PFSK-1 (cell line): Measurements from ENCODE around the gene USE1.

ENCODE experiments used
- FOXP2 ChIP-seq: optimal IDR thresholded peaks from 2 replicates; pipeline ENCODE3; 2011; ENCODE audit warnings: borderline replicate concordance, control low read depth, inconsistent platforms; ENCODE audit not compliant: insufficient read depth; ENCODE audit errors: extremely low read length, extremely low read depth
- POLR2AphosphoS5 ChIP-seq: IDR thresholded peaks from 2 replicates; pipeline ENCODE4 v1.6.1; 2012; ENCODE audit warnings: low read depth, mild to moderate bottlenecking, control low read depth, low read length, moderate library complexity
- SIN3A ChIP-seq: IDR thresholded peaks from 2 replicates; pipeline ENCODE4 v1.6.1; 2012; ENCODE audit warnings: mild to moderate bottlenecking, low read length, moderate library complexity, borderline replicate concordance; ENCODE audit not compliant: insufficient read depth
- TAF1 ChIP-seq: IDR thresholded peaks from 2 replicates; pipeline ENCODE4 v1.6.1; 2012; ENCODE audit warnings: low read length, control low read depth, borderline replicate concordance; ENCODE audit not compliant: insufficient read depth
- TF ChIP-seq, protein P1 (sequence below), 2 experiments: IDR thresholded peaks; 2 replicates each; pipeline versions ENCODE4 v1.6.1 to v1.8.0; 2011 to 2012; ENCODE audit warnings: low read depth in 2 of 2, low read length in 2 of 2, control low read depth in 1 of 2, inconsistent platforms in 1 of 2, mild to moderate bottlenecking in 1 of 2, moderate library complexity in 1 of 2; ENCODE audit not compliant: insufficient read depth in 1 of 2

The USE1 gene

GRCh38 chr19:17255150-17255621, 40.0 kb downstream of the USE1 start:
- TF ChIP-seq SIN3A (no peak), POLR2AphosphoS5 (no peak), TAF1 (no peak), FOXP2 (no peak)
- TF ChIP-seq, protein P1, sequence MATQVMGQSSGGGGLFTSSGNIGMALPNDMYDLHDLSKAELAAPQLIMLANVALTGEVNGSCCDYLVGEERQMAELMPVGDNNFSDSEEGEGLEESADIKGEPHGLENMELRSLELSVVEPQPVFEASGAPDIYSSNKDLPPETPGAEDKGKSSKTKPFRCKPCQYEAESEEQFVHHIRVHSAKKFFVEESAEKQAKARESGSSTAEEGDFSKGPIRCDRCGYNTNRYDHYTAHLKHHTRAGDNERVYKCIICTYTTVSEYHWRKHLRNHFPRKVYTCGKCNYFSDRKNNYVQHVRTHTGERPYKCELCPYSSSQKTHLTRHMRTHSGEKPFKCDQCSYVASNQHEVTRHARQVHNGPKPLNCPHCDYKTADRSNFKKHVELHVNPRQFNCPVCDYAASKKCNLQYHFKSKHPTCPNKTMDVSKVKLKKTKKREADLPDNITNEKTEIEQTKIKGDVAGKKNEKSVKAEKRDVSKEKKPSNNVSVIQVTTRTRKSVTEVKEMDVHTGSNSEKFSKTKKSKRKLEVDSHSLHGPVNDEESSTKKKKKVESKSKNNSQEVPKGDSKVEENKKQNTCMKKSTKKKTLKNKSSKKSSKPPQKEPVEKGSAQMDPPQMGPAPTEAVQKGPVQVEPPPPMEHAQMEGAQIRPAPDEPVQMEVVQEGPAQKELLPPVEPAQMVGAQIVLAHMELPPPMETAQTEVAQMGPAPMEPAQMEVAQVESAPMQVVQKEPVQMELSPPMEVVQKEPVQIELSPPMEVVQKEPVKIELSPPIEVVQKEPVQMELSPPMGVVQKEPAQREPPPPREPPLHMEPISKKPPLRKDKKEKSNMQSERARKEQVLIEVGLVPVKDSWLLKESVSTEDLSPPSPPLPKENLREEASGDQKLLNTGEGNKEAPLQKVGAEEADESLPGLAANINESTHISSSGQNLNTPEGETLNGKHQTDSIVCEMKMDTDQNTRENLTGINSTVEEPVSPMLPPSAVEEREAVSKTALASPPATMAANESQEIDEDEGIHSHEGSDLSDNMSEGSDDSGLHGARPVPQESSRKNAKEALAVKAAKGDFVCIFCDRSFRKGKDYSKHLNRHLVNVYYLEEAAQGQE (IDR thresholded peaks at IDR 0.05; ENCODE audit: insufficient read depth in 1 of 2, low read depth in 2 of 2, low read length in 2 of 2): no peak

DNA sequence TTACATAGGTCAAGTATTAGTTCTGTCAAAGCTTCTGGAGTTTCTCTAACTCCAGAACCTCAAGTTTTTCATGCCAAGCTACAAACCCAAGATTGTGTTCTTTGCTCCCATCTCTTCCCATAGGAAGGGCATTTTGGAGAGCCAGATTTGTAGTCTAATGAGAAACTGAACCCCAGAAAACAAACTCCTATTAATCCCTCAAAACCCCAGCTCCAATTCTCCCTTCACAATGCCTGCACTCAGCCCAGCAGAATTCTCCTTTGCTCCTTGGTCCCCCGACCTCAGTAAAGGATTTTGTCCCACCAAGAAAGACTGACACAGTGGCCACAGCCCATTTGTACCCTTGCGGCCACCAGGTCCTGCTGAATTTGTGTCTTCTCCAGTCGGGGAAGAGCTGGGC, 41.0 kb downstream of the USE1 start:
- TF ChIP-seq FOXP2: no peak
- TF ChIP-seq SIN3A: no peak
- TF ChIP-seq, protein P1 (IDR thresholded peaks at IDR 0.05; ENCODE audit: insufficient read depth in 1 of 2, low read depth in 2 of 2, low read length in 2 of 2): no peak
- TF ChIP-seq POLR2AphosphoS5: no peak
- TF ChIP-seq TAF1: no peak

DNA sequence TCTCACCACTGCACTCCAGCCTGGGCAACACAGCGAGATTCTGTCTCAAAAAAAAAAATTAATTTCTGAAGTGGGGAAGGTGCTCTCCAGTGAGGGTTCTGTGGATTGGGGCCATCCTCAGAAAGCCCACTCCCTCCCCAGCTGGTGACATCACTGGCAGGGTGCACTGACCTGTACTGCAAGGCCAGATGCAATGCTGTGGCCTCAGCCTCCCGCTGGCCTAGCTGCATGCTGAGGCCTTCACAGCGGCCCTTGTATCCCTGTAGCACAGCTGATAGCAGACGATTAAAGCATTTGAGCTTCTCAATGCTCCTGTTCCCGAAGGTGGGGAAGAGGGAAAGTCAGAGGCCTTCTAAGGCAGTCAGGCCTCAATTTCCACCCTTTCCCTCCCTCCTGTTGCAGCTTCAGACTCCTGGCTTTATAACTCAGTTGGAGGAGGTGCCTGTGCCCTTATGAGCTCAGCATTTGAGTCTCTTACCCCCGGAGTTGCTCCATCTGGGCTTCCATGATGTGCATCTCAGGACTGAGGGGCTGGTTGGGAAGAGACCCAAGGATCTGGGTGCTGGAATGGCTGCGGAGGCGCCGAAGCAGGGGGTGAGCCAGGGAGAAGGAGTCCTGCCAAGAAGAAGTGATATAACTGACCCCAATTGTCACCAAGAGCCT, 44.1 kb downstream of the USE1 start:
- TF ChIP-seq FOXP2: no peak
- TF ChIP-seq SIN3A: no peak
- TF ChIP-seq POLR2AphosphoS5: no peak
- TF ChIP-seq, protein P1 (IDR thresholded peaks at IDR 0.05; ENCODE audit: insufficient read depth in 1 of 2, low read depth in 2 of 2, low read length in 2 of 2): no peak
- no peak for TF ChIP-seq TAF1

GRCh38 chr19:17259934-17260333, 44.8 kb downstream of the USE1 start:
- TF ChIP-seq FOXP2 (no peak), SIN3A (no peak), TAF1 (no peak), POLR2AphosphoS5 (no peak)
- TF ChIP-seq, protein P1 (IDR thresholded peaks at IDR 0.05; ENCODE audit: insufficient read depth in 1 of 2, low read depth in 2 of 2, low read length in 2 of 2): no peak

- TF ChIP-seq POLR2AphosphoS5 (no peak), SIN3A (no peak), TAF1 (no peak), FOXP2 (no peak)
- TF ChIP-seq, protein P1 (IDR thresholded peaks at IDR 0.05; ENCODE audit: insufficient read depth in 1 of 2, low read depth in 2 of 2, low read length in 2 of 2): no peak
Measured at GRCh38 chr19:17260842-17261325, 45.7 kb downstream of the USE1 start.
